Peyer's patch (tissue), 4 donors: ENCODE data around the gene CELF2.

ENCODE experiments used
- POLR2A ChIP-seq, 2 donors: fragments of 450-650 bp; IDR thresholded peaks; one replicate each; pipeline ENCODE4 v1.5.1; 2017; ENCODE audit warnings: antibody characterized with exemption in 2 of 2, mild to moderate bottlenecking in 2 of 2, moderate library complexity in 2 of 2
- TF ChIP-seq, protein P1 (sequence below), 6 experiments: fragments of 450-650 bp in 4 of 6; fragments of 200-600 bp in 2 of 6; sonication (generic) in 1 of 6; IDR thresholded peaks; one replicate each; pipeline ENCODE4 v1.5.1; 2017 to 2019; ENCODE audit warnings: antibody characterized with exemption in 6 of 6, mild to moderate bottlenecking in 3 of 6, moderate library complexity in 1 of 6

DNA sequence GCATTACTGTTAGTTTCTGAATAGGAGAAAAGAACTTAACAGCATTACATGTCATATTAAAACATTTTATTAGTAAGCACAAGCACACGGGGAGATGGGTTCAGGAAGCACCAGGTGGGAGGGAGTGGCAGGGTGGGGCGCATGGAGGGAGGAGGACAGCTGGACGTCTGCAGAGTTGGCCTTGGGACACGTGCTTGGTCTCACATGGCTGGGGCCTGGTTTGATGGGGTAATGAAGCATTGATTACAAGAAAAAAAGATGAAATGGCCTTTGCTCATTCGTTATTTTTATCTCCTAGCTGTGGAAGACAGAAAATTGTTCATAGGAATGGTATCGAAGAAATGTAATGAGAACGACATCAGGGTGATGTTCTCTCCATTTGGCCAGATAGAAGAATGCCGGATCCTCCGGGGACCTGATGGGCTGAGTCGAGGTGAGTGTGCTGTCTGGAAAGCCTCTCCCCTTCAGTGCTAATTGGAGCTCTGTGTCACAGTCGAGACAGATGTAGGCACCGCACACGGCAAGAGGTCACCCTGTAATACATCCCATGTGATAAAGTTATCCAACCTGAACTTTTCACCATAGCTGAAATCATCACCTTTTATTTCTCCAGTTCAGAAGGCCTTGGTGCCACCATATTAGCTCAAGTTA lies 239.9 kb downstream of the CELF2 start:
- TF ChIP-seq, protein P1, sequence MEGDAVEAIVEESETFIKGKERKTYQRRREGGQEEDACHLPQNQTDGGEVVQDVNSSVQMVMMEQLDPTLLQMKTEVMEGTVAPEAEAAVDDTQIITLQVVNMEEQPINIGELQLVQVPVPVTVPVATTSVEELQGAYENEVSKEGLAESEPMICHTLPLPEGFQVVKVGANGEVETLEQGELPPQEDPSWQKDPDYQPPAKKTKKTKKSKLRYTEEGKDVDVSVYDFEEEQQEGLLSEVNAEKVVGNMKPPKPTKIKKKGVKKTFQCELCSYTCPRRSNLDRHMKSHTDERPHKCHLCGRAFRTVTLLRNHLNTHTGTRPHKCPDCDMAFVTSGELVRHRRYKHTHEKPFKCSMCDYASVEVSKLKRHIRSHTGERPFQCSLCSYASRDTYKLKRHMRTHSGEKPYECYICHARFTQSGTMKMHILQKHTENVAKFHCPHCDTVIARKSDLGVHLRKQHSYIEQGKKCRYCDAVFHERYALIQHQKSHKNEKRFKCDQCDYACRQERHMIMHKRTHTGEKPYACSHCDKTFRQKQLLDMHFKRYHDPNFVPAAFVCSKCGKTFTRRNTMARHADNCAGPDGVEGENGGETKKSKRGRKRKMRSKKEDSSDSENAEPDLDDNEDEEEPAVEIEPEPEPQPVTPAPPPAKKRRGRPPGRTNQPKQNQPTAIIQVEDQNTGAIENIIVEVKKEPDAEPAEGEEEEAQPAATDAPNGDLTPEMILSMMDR (IDR thresholded peaks at IDR 0.05), result no peak
- no peak for TF ChIP-seq POLR2A (IDR thresholded peaks at IDR 0.05)
